Neural progenitor cell (in vitro differentiated cells): ENCODE data around the gene SELENOS. TPM values are rescaled to one million over a fixed set of nuclear protein-coding genes. Genes with fewer than 3 reads are reported as not detected.

Source experiments
- DNase-seq: peaks from one replicate; pipeline ENCODE4 v3.0.0-alpha.2; 2016; ENCODE audit warnings: low spot score
- H2AFZ ChIP-seq: fragments of 200-600 bp; sonication (generic); replicated peaks from 2 replicates; pipeline ENCODE4 v1.6.1; 2016; ENCODE audit warnings: antibody characterized with exemption
- H3F3A ChIP-seq: fragments of 200-600 bp; sonication (generic); 2 replicates; pipeline ENCODE4 v1.6.1; 2016; ENCODE audit warnings: antibody characterized with exemption, low read depth
- H3K27ac ChIP-seq: fragments of 200-600 bp; sonication (generic); 2 replicates; pipeline ENCODE4 v1.5.1; 2016; ENCODE audit warnings: mild to moderate bottlenecking
- H3K27me3 ChIP-seq: fragments of 200-600 bp; sonication (generic); 2 replicates; pipeline ENCODE4 v1.6.1; 2016; ENCODE audit warnings: mild to moderate bottlenecking, moderate library complexity
- H3K36me3 ChIP-seq: fragments of 200-600 bp; sonication (generic); 2 replicates; pipeline ENCODE4 v1.5.1; 2016
- H3K4me1 ChIP-seq: fragments of 200-600 bp; sonication (generic); 2 replicates; pipeline ENCODE4 v1.6.1; 2016; ENCODE audit warnings: mixed run types
- H3K4me2 ChIP-seq: fragments of 200-600 bp; sonication (generic); 2 replicates; pipeline ENCODE4 v1.6.1; 2016
- H3K4me3 ChIP-seq: fragments of 200-600 bp; sonication (generic); 2 replicates; pipeline ENCODE4 v1.5.1; 2016
- H3K79me2 ChIP-seq: fragments of 200-600 bp; sonication (generic); 2 replicates; pipeline ENCODE4 v1.6.1; 2016; ENCODE audit warnings: low read depth
- H3K9ac ChIP-seq: fragments of 200-600 bp; sonication (generic); 2 replicates; pipeline ENCODE4 v1.6.1; 2016
- H3K9me3 ChIP-seq: fragments of 200-600 bp; sonication (generic); 2 replicates; pipeline ENCODE4 v1.5.1; 2016; ENCODE audit warnings: low read depth
- H4K20me1 ChIP-seq: fragments of 200-600 bp; sonication (generic); 2 replicates; pipeline ENCODE4 v1.6.1; 2016; ENCODE audit warnings: low read depth
- H3K27ac Mint-ChIP-seq: 3 replicates; pipeline ENCODE4 v1.8.0; 2021; ENCODE audit warnings: mixed read lengths
- H3K27me3 Mint-ChIP-seq: 2 replicates; pipeline ENCODE4 v1.8.0; 2022; ENCODE audit warnings: low read depth, mild to moderate bottlenecking, inconsistent platforms, moderate library complexity, mixed read lengths; ENCODE audit not compliant: insufficient read depth
- H3K36me3 Mint-ChIP-seq: 3 replicates; pipeline ENCODE4 v1.8.0; 2021; ENCODE audit warnings: mixed read lengths
- H3K4me1 Mint-ChIP-seq: 3 replicates; pipeline ENCODE4 v1.8.0; 2021; ENCODE audit warnings: mixed read lengths
- H3K4me3 Mint-ChIP-seq: 3 replicates; pipeline ENCODE4 v1.8.0; 2021; ENCODE audit warnings: mild to moderate bottlenecking, moderate library complexity, mixed read lengths
- H3K9me3 Mint-ChIP-seq: 3 replicates; pipeline ENCODE4 v1.8.0; 2020; ENCODE audit warnings: mixed read lengths
- CTCF ChIP-seq: fragments of 200-600 bp; sonication (generic); IDR thresholded peaks from 2 replicates; pipeline ENCODE4 v1.5.1; 2017; ENCODE audit warnings: antibody characterized with exemption, mild to moderate bottlenecking
- EZH2 ChIP-seq: fragments of 200-600 bp; sonication (generic); IDR thresholded peaks from 2 replicates; pipeline ENCODE4 v1.6.1; 2017; ENCODE audit warnings: antibody characterized with exemption, mild to moderate bottlenecking, moderate library complexity
- EZH2phosphoT487 ChIP-seq: fragments of 200-600 bp; sonication (generic); IDR thresholded peaks from 2 replicates; pipeline ENCODE4 v1.6.1; 2017; ENCODE audit warnings: antibody characterized with exemption
- total RNA-seq: library from RNA; depleted of rRNA; stranded (reverse); fragments of >200 nt; gene quantifications from 2 replicates; pipeline ENCODE4 v1.2.3, GENCODE V29; 2015; ENCODE audit warnings: low replicate concordance

The SELENOS gene
- total RNA-seq, 1 donor from 2014 or later: 39.1 TPM

- Mint-ChIP-seq H3K27ac (no peak overlapping the region), H3K27me3 (peaks cover 2% of the 10 kb centered on the region), H3K36me3 (peaks cover 17% of the 10 kb centered on the region), H3K4me3 (no peak overlapping the region), H3K4me1 (peaks cover 3% of the 10 kb centered on the region), H3K9me3 (no peaks in the 10 kb centered on the region)
- H3F3A ChIP-seq: no peaks in the 10 kb centered on the region
- no peaks in the 10 kb centered on the region for H3K79me2 ChIP-seq
- no peak overlapping the region for H3K4me3 ChIP-seq
- H3K4me1 ChIP-seq: no peaks in the 10 kb centered on the region
- DNase-seq: no peak
- no peaks in the 10 kb centered on the region for H4K20me1 ChIP-seq
- H3K9me3 ChIP-seq: no peaks in the 10 kb centered on the region
- H3K9ac ChIP-seq: no peak overlapping the region
- no peaks in the 10 kb centered on the region for H3K36me3 ChIP-seq
- H3K27me3 ChIP-seq: no peaks in the 10 kb centered on the region
- H3K4me2 ChIP-seq: no peak overlapping the region
- no peak overlapping the region for H2AFZ ChIP-seq
- TF ChIP-seq EZH2phosphoT487 (no peak), CTCF (no peak), EZH2 (no peak)
- H3K27ac ChIP-seq: no peak overlapping the region
Measured at GRCh38 chr15:101266787-101267186, 10.5 kb downstream of the SELENOS start.

GRCh38 chr15:101266034-101266433, 11.3 kb downstream of the SELENOS start:
- no peak overlapping the region for H3K9ac ChIP-seq
- no peaks in the 10 kb centered on the region for H3K27me3 ChIP-seq
- no peak overlapping the region for H3K4me3 Mint-ChIP-seq
- no peaks in the 10 kb centered on the region for H3K9me3 ChIP-seq
- H3K27ac Mint-ChIP-seq: peak overlapping the region; percentile 38
- no peaks in the 10 kb centered on the region for H4K20me1 ChIP-seq
- H3K27me3 Mint-ChIP-seq: peaks cover 2% of the 10 kb centered on the region
- DNase-seq: no peak
- no peak overlapping the region for H3K4me3 ChIP-seq
- H3K9me3 Mint-ChIP-seq: no peaks in the 10 kb centered on the region
- no peak overlapping the region for H3K4me2 ChIP-seq
- H3K36me3 ChIP-seq: no peaks in the 10 kb centered on the region
- no peak overlapping the region for H3K27ac ChIP-seq
- H3K79me2 ChIP-seq: no peaks in the 10 kb centered on the region
- H3F3A ChIP-seq: no peaks in the 10 kb centered on the region
- H3K4me1 Mint-ChIP-seq: peaks cover 3% of the 10 kb centered on the region
- TF ChIP-seq CTCF (no peak), EZH2phosphoT487 (no peak), EZH2 (no peak)
- H2AFZ ChIP-seq: no peak overlapping the region
- H3K36me3 Mint-ChIP-seq: peaks cover 10% of the 10 kb centered on the region
- H3K4me1 ChIP-seq: no peaks in the 10 kb centered on the region

GRCh38 chr15:101264911-101265641, 12.2 kb downstream of the SELENOS start:
- peaks cover 2% of the 10 kb centered on the region for H3K27me3 Mint-ChIP-seq
- Histone ChIP-seq H2AFZ (no peak overlapping the region), H3K79me2 (no peaks in the 10 kb centered on the region), H3K4me1 (no peaks in the 10 kb centered on the region), H3K9ac (no peak overlapping the region), H3F3A (no peaks in the 10 kb centered on the region), H3K9me3 (no peaks in the 10 kb centered on the region), H3K4me3 (no peak overlapping the region), H3K4me2 (no peak overlapping the region), H3K27ac (no peak overlapping the region), H3K36me3 (no peaks in the 10 kb centered on the region), H3K27me3 (no peaks in the 10 kb centered on the region), H4K20me1 (no peaks in the 10 kb centered on the region)
- peaks cover 8% of the 10 kb centered on the region for H3K36me3 Mint-ChIP-seq
- no peak overlapping the region for H3K4me3 Mint-ChIP-seq
- H3K27ac Mint-ChIP-seq: no peak overlapping the region
- no peak for DNase-seq
- H3K9me3 Mint-ChIP-seq: no peaks in the 10 kb centered on the region
- TF ChIP-seq EZH2 (no peak), EZH2phosphoT487 (no peak), CTCF (no peak)
- H3K4me1 Mint-ChIP-seq: peaks cover 3% of the 10 kb centered on the region
